GM12872 (cell line): Measurements from ENCODE around the gene KCNK2.

ENCODE experiments used
- CTCF ChIP-seq: IDR thresholded peaks from 3 replicates; pipeline ENCODE4 v1.5.1; 2011; ENCODE audit warnings: low read depth, mild to moderate bottlenecking, low read length, moderate library complexity; ENCODE audit not compliant: insufficient read depth

The KCNK2 gene

GRCh38 chr1:215082532-215083382, at the start of gene KCNK2:
TSS of gene KCNK2 (plus strand) at chr1:215082737. CDS start at chr1:215083386, 649 bp downstream.
- no peak for TF ChIP-seq CTCF

- TF ChIP-seq CTCF, result no peak
Measured at GRCh38 chr1:215032911-215033526, 49.5 kb upstream of the KCNK2 start.

GRCh38 chr1:215040190-215040589, 42.3 kb upstream of the KCNK2 start:
- TF ChIP-seq CTCF, result no peak

GRCh38 chr1:215043401-215043800, 39.1 kb upstream of the KCNK2 start:
- no peak for TF ChIP-seq CTCF

- no peak for TF ChIP-seq CTCF
Measured at GRCh38 chr1:215044151-215044550, 38.4 kb upstream of the KCNK2 start.

GRCh38 chr1:215045698-215046308, 36.7 kb upstream of the KCNK2 start:
- TF ChIP-seq CTCF, result no peak

GRCh38 chr1:215052256-215053015, 30.1 kb upstream of the KCNK2 start:
- TF ChIP-seq CTCF, result no peak
